K562 (cell line): ENCODE data around the gene HES4. TPM values are rescaled to one million over a fixed set of nuclear protein-coding genes. Genes with fewer than 3 reads are reported as not detected.

Experiments used
- CLOCK ChIP-seq: fragments of 250-450 bp; sonication (Bioruptor Pico); IDR thresholded peaks from 2 replicates; pipeline ENCODE4 v1.4.0; 2020; ENCODE audit warnings: mild to moderate bottlenecking, moderate library complexity, borderline replicate concordance
- CXXC5 ChIP-seq: fragments of 250-450 bp; sonication (Bioruptor Pico); IDR thresholded peaks from 2 replicates; pipeline ENCODE4 v1.8.0; 2022; ENCODE audit warnings: inconsistent platforms, mild to moderate bottlenecking, moderate library complexity
- HNRNPL ChIP-seq: fragments of 200-400 bp; formaldehyde crosslinking; IDR thresholded peaks from 2 replicates; pipeline ENCODE4 v1.6.1; 2017; ENCODE audit warnings: low read depth, mild to moderate bottlenecking, low read length
- MTF1 ChIP-seq: fragments of 250-450 bp; sonication (Bioruptor Pico); IDR thresholded peaks from 2 replicates; pipeline ENCODE4 v1.9.0; 2021; ENCODE audit warnings: moderate library complexity, mild to moderate bottlenecking, inconsistent platforms, borderline replicate concordance
- NR1H2 ChIP-seq: sonication (generic); formaldehyde crosslinking; IDR thresholded peaks from 2 replicates; pipeline ENCODE4 v1.4.0; 2020; ENCODE audit warnings: mild to moderate bottlenecking, missing genetic modification reagents
- POLR2A ChIP-seq: fragments of 450-650 bp; conservative IDR thresholded peaks from 2 replicates; pipeline ENCODE4 v1.6.1; 2016
- PREB ChIP-seq: sonication (generic); formaldehyde crosslinking; IDR thresholded peaks from 2 replicates; pipeline ENCODE4 v1.8.1; 2023; ENCODE audit warnings: mild to moderate bottlenecking, missing genetic modification reagents
- TARDBP ChIP-seq: fragments of 450-650 bp; IDR thresholded peaks from 2 replicates; pipeline ENCODE4 v1.6.1; 2016
- TCFL5 ChIP-seq: fragments of 250-450 bp; sonication (Bioruptor Pico); conservative IDR thresholded peaks from 2 replicates; pipeline ENCODE4 v1.6.1; 2021; ENCODE audit warnings: mild to moderate bottlenecking, moderate library complexity, matching md5 sums
- ZFP1 ChIP-seq: fragments of 450-650 bp; formaldehyde crosslinking; IDR thresholded peaks from 2 replicates; pipeline ENCODE4 v1.4.0; 2020; ENCODE audit warnings: mild to moderate bottlenecking, mixed read lengths
- ZNF197 ChIP-seq: fragments of 200-800 bp; sonication (Bioruptor generic); IDR thresholded peaks from 2 replicates; pipeline ENCODE4 v1.6.1; 2016; ENCODE audit warnings: low read depth, missing genetic modification characterization, missing compliant biosample characterization
- ZNF263 ChIP-seq: sonication (generic); formaldehyde crosslinking; IDR thresholded peaks from 2 replicates; pipeline ENCODE4 v1.8.0; 2022; ENCODE audit warnings: mild to moderate bottlenecking, missing genetic modification reagents, borderline replicate concordance
- ZNF436 ChIP-seq: fragments of 250-450, 450-650 bp; sonication (Bioruptor Pico); formaldehyde crosslinking; IDR thresholded peaks from 2 replicates; pipeline ENCODE4 v1.7.0; 2020; ENCODE audit warnings: mild to moderate bottlenecking
- polyA plus RNA-seq, 8 experiments: library from polyadenylated mRNA; depleted of rRNA in 4 of 8; stranded (reverse) in 5 of 8; unstranded in 3 of 8; fragments of >200 nt; fragmentation: Nextera tagmentation in 2 of 8; fragmentation: Illumina TruSeq in 1 of 8; extraction: Ambion mirVana in 2 of 8; extraction: Trizol in 1 of 8; gene quantifications; 2 replicates each; pipeline versions ENCODE4 v1.2.1 to v1.2.3, GENCODE V29; 2011 to 2014; ENCODE audit warnings: inconsistent platforms in 1 of 8, missing spikeins in 1 of 8
- total RNA-seq, 7 experiments: library from RNA; depleted of rRNA in 6 of 7; stranded (reverse); fragments of >200 nt in 6 of 7; fragmentation: Illumina TruSeq in 2 of 7; extraction: Trizol in 2 of 7; gene quantifications; 2 replicates each; pipeline versions ENCODE4 v1.2.1 to v1.2.3, GENCODE V29; 2011 to 2021; ENCODE audit warnings: low replicate concordance in 1 of 7
- TF ChIP-seq, protein P1 (sequence below), 2 experiments: IDR thresholded peaks; 2 replicates each; pipeline ENCODE4 v1.6.1; 2011; ENCODE audit warnings: borderline replicate concordance in 1 of 2, control low read depth in 1 of 2, low read depth in 1 of 2, low read length in 1 of 2, mild to moderate bottlenecking in 1 of 2, mixed read lengths in 1 of 2, moderate library complexity in 1 of 2; ENCODE audit not compliant: insufficient read depth in 1 of 2, insufficient read length in 1 of 2, poor library complexity in 1 of 2, severe bottlenecking in 1 of 2; ENCODE audit errors: extremely low read depth in 1 of 2
- TF ChIP-seq, protein P2 (sequence below): sonication (generic); formaldehyde crosslinking; IDR thresholded peaks from 2 replicates; pipeline ENCODE4 v1.8.0; 2023; ENCODE audit warnings: missing genetic modification reagents, mild to moderate bottlenecking, borderline replicate concordance

HES4 gene
- total and polyA plus RNA-seq, 9 of the 15 experiments (the other 6 are each of a cell fraction or from before 2014, with no cell fraction given) = 0.21 to 43.7 (median 5.3) TPM; not detected in 2

DNA sequence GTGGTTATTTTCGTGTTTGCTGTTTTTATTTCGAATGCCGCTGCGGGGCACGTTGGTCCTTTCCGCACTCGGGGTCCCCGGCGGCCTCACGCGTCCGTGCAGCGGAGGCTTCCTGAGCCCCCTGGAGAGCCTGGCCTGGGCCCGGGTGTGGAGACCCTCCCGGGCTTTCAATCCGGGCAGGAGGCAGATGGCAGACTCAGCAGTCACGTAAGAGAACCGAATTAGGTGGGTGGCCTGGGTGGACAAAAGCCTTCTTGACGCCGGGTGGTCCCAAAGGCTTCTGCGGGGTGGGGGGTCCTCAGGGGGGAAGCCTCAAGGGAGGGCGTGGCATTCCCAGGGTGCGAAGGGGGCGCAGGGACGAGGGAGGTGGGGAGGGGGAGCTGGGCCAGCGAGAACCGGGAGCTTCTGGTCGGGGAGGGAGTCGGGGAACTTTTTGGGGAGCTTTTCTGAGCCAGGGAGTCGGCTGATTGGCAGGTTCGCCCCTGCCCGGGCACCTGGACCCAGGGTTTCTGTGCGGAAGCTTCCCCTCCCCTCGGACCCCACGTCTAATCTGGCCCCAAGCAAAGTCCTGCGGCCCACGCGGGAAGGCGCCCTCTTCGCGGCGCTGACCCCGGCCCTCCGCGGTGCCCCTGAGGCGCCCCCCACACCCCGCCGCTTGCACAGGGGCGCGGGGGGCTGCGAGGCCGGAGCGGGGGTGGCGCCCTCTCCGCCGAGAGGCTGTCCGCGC is 1.3 kb upstream of the HES4 start (continued):
- TF ChIP-seq CLOCK (CRISPR knock-in tag) (no peak), PREB (no peak), HNRNPL (0 out of 2 replicates have a peak, but pooled peaks have one; percentile 14), TARDBP (no peak), MTF1 (CRISPR knock-in tag) (no peak), POLR2A (no peak), ZFP1 (CRISPR knock-in tag) (no peak), ZNF197 (0 out of 2 replicates have a peak, but pooled peaks have one; percentile 13), CXXC5 (CRISPR knock-in tag) (no peak), ZNF263 (no peak), TCFL5 (no peak), ZNF436 (no peak), NR1H2 (CRISPR knock-in tag) (no peak; the same call in 1 of the 2 replicates)
- TF ChIP-seq, protein P1, sequence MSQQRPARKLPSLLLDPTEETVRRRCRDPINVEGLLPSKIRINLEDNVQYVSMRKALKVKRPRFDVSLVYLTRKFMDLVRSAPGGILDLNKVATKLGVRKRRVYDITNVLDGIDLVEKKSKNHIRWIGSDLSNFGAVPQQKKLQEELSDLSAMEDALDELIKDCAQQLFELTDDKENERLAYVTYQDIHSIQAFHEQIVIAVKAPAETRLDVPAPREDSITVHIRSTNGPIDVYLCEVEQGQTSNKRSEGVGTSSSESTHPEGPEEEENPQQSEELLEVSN (IDR thresholded peaks at IDR 0.05; ENCODE audit: borderline replicate concordance in 1 of 2, extremely low read depth in 1 of 2, insufficient read depth in 1 of 2, insufficient read length in 1 of 2, low read depth in 1 of 2, low read length in 1 of 2, poor library complexity in 1 of 2, severe bottlenecking in 1 of 2) = no peak
- TF ChIP-seq, protein P2, sequence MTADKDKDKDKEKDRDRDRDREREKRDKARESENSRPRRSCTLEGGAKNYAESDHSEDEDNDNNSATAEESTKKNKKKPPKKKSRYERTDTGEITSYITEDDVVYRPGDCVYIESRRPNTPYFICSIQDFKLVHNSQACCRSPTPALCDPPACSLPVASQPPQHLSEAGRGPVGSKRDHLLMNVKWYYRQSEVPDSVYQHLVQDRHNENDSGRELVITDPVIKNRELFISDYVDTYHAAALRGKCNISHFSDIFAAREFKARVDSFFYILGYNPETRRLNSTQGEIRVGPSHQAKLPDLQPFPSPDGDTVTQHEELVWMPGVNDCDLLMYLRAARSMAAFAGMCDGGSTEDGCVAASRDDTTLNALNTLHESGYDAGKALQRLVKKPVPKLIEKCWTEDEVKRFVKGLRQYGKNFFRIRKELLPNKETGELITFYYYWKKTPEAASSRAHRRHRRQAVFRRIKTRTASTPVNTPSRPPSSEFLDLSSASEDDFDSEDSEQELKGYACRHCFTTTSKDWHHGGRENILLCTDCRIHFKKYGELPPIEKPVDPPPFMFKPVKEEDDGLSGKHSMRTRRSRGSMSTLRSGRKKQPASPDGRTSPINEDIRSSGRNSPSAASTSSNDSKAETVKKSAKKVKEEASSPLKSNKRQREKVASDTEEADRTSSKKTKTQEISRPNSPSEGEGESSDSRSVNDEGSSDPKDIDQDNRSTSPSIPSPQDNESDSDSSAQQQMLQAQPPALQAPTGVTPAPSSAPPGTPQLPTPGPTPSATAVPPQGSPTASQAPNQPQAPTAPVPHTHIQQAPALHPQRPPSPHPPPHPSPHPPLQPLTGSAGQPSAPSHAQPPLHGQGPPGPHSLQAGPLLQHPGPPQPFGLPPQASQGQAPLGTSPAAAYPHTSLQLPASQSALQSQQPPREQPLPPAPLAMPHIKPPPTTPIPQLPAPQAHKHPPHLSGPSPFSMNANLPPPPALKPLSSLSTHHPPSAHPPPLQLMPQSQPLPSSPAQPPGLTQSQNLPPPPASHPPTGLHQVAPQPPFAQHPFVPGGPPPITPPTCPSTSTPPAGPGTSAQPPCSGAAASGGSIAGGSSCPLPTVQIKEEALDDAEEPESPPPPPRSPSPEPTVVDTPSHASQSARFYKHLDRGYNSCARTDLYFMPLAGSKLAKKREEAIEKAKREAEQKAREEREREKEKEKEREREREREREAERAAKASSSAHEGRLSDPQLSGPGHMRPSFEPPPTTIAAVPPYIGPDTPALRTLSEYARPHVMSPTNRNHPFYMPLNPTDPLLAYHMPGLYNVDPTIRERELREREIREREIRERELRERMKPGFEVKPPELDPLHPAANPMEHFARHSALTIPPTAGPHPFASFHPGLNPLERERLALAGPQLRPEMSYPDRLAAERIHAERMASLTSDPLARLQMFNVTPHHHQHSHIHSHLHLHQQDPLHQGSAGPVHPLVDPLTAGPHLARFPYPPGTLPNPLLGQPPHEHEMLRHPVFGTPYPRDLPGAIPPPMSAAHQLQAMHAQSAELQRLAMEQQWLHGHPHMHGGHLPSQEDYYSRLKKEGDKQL (CRISPR knock-in tag) = peak; percentile 15; the same call in 1 of the 2 replicates
